ENCODE data around the gene HPN.
"Not testable (repeated sequence)": the region's sequence is repeated elsewhere in the genome, so short reads cannot be mapped to it uniquely, and the experiment has no call there.

Gene HPN

GRCh38 chr19:35041548-35042055, at the start of gene HPN:
TSS of gene HPN (plus strand) at chr19:35041721. CDS start at chr19:35042507, 786 bp downstream.
- H3K27ac ChIP-seq, result peak within 1 kb of the TSS; percentile 98
- no peak for TF ChIP-seq CTCF (conservative IDR thresholded peaks at IDR 0.05)

- not testable (repeated sequence) for H3K27ac ChIP-seq
These were observed 48.9 kb upstream of the HPN start for GRCh38 chr19:34992582-34992981.

- no peak for TF ChIP-seq CTCF (conservative IDR thresholded peaks at IDR 0.05)
- H3K27ac ChIP-seq, result peak overlapping the region; percentile 89
These were observed 47.3 kb upstream of the HPN start for GRCh38 chr19:34994286-34994642.

- H3K27ac ChIP-seq, result peak overlapping the region; percentile 89
- no peak for TF ChIP-seq CTCF (conservative IDR thresholded peaks at IDR 0.05)
These were observed 46.6 kb upstream of the HPN start for GRCh38 chr19:34994643-34995541.

GRCh38 chr19:34995551-34995950, 46.0 kb upstream of the HPN start:
- peak overlapping the region; percentile 89 for H3K27ac ChIP-seq
- TF ChIP-seq CTCF (conservative IDR thresholded peaks at IDR 0.05), result no peak

GRCh38 chr19:34997071-34997617, 44.4 kb upstream of the HPN start:
- H3K27ac ChIP-seq, result peak overlapping the region; percentile 89; the same call in 1 of the 2 replicates
- TF ChIP-seq CTCF (conservative IDR thresholded peaks at IDR 0.05), result no peak

GRCh38 chr19:34998224-34998623, 43.3 kb upstream of the HPN start:
- peak overlapping the region; percentile 93; the same call in 1 of the 2 replicates for H3K27ac ChIP-seq

- TF ChIP-seq CTCF (conservative IDR thresholded peaks at IDR 0.05), result no peak
These were observed 42.6 kb upstream of the HPN start for GRCh38 chr19:34998777-34999497.

More at GRCh38 chr19:34998777-34999497, 42.6 kb upstream of the HPN start:
- peak overlapping the region; percentile 93 for H3K27ac ChIP-seq

Measured in VCaP (cell line).